OCI-LY3 (cell line): ENCODE measurements around the gene ACSF2.
"Not testable (repeated sequence)": the region's sequence is repeated elsewhere in the genome, so short reads cannot be mapped to it uniquely, and the experiment has no call there.

ENCODE experiments used
- H2AFZ ChIP-seq: fragments of 200-600, 300-600 bp; shearing (Covaris generic); 2 replicates; pipeline ENCODE4 v1.6.0; 2014; ENCODE audit warnings: antibody characterized with exemption, low read depth, low read length
- H3K27ac ChIP-seq: fragments of 200-600, 300-600 bp; sonication (generic); 2 replicates; pipeline ENCODE4 v1.5.1; 2014; ENCODE audit warnings: mild to moderate bottlenecking, low read length, moderate library complexity, mixed read lengths
- H3K27me3 ChIP-seq: fragments of 200-600, 300-600 bp; sonication (generic); 2 replicates; pipeline ENCODE4 v1.6.1; 2014; ENCODE audit warnings: low read depth, low read length, mixed read lengths
- H3K36me3 ChIP-seq: fragments of 200-600, 300-600 bp; sonication (generic); replicated peaks from 2 replicates; pipeline ENCODE3; 2014; ENCODE audit warnings: low read depth, low read length, mixed read lengths
- H3K4me1 ChIP-seq: fragments of 300-600, 200-600 bp; sonication (generic); 2 replicates; pipeline ENCODE4 v1.6.1; 2014; ENCODE audit warnings: low read length, mixed read lengths
- H3K4me2 ChIP-seq: fragments of 200-600, 300-600 bp; sonication (generic); 2 replicates; pipeline ENCODE4 v1.6.1; 2014; ENCODE audit warnings: low read length, mixed read lengths
- H3K4me3 ChIP-seq: fragments of 300-600, 200-600 bp; sonication (generic); 2 replicates; pipeline ENCODE4 v1.5.1; 2014; ENCODE audit warnings: antibody characterized with exemption, mild to moderate bottlenecking, low read length, moderate library complexity
- H3K79me2 ChIP-seq: fragments of 300-600, 200-600 bp; shearing (Covaris generic); 2 replicates; pipeline ENCODE4 v1.6.1; 2014; ENCODE audit warnings: mild to moderate bottlenecking, low read length, mixed read lengths
- H3K9ac ChIP-seq: fragments of 300-600, 200-600 bp; shearing (Covaris generic); 2 replicates; pipeline ENCODE4 v1.6.0; 2014; ENCODE audit warnings: mild to moderate bottlenecking, low read length, moderate library complexity
- H3K9me3 ChIP-seq: fragments of 200-600, 300-600 bp; shearing (Covaris generic); 2 replicates; pipeline ENCODE4 v1.6.1; 2014; ENCODE audit warnings: low read length, mixed read lengths; ENCODE audit not compliant: insufficient read depth
- H4K20me1 ChIP-seq: fragments of 200-600, 300-600 bp; sonication (generic); 2 replicates; pipeline ENCODE4 v1.6.1; 2016; ENCODE audit warnings: low read length, mixed read lengths; ENCODE audit not compliant: insufficient read depth
- EZH2phosphoT487 ChIP-seq: fragments of 200-600 bp; shearing (Covaris generic); IDR thresholded peaks from 2 replicates; pipeline ENCODE4 v1.6.1; 2018; ENCODE audit warnings: antibody characterized with exemption, mixed run types, low read depth
- TF ChIP-seq, protein P1 (sequence below): fragments of 200-600, 300-600 bp; sonication (generic); IDR thresholded peaks from 2 replicates; pipeline ENCODE4 v1.5.1; 2014; ENCODE audit warnings: antibody characterized with exemption, low read length, low read depth

The ACSF2 gene

DNA sequence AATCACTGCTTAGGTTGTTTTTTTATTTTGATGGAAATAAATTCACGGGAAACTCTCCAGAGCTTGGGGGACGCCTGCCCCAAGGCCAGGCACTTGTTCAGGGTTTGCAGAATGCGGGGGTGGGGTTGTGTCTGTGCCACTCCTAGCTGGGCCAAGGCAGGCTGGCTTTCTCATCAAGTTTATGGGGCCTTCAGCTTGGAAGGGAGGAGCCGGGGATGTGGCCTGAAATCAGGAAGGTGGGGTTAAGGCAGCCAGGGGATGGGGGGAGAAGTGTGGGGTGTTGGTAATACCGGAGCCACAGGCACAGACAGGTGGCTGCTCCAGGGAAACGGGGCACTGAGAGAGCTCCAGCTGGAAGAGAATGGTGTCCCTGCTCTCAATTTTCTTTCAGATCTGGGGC lies 44.4 kb downstream of the ACSF2 start:
- H3K27me3 ChIP-seq, result no peaks in the 10 kb centered on the region
- H3K27ac ChIP-seq, result no peak overlapping the region
- H3K79me2 ChIP-seq, result no peaks in the 10 kb centered on the region
- H2AFZ ChIP-seq, result no peak overlapping the region
- TF ChIP-seq, protein P1, sequence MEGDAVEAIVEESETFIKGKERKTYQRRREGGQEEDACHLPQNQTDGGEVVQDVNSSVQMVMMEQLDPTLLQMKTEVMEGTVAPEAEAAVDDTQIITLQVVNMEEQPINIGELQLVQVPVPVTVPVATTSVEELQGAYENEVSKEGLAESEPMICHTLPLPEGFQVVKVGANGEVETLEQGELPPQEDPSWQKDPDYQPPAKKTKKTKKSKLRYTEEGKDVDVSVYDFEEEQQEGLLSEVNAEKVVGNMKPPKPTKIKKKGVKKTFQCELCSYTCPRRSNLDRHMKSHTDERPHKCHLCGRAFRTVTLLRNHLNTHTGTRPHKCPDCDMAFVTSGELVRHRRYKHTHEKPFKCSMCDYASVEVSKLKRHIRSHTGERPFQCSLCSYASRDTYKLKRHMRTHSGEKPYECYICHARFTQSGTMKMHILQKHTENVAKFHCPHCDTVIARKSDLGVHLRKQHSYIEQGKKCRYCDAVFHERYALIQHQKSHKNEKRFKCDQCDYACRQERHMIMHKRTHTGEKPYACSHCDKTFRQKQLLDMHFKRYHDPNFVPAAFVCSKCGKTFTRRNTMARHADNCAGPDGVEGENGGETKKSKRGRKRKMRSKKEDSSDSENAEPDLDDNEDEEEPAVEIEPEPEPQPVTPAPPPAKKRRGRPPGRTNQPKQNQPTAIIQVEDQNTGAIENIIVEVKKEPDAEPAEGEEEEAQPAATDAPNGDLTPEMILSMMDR, result no peak
- TF ChIP-seq EZH2phosphoT487, result no peak
- no peak overlapping the region for H3K9ac ChIP-seq
- no peaks in the 10 kb centered on the region for H3K9me3 ChIP-seq
- H3K4me2 ChIP-seq, result no peak overlapping the region
- H3K4me1 ChIP-seq, result no peaks in the 10 kb centered on the region
- H3K4me3 ChIP-seq, result no peak overlapping the region
- no peaks in the 10 kb centered on the region for H3K36me3 ChIP-seq
- H4K20me1 ChIP-seq, result no peaks in the 10 kb centered on the region

DNA sequence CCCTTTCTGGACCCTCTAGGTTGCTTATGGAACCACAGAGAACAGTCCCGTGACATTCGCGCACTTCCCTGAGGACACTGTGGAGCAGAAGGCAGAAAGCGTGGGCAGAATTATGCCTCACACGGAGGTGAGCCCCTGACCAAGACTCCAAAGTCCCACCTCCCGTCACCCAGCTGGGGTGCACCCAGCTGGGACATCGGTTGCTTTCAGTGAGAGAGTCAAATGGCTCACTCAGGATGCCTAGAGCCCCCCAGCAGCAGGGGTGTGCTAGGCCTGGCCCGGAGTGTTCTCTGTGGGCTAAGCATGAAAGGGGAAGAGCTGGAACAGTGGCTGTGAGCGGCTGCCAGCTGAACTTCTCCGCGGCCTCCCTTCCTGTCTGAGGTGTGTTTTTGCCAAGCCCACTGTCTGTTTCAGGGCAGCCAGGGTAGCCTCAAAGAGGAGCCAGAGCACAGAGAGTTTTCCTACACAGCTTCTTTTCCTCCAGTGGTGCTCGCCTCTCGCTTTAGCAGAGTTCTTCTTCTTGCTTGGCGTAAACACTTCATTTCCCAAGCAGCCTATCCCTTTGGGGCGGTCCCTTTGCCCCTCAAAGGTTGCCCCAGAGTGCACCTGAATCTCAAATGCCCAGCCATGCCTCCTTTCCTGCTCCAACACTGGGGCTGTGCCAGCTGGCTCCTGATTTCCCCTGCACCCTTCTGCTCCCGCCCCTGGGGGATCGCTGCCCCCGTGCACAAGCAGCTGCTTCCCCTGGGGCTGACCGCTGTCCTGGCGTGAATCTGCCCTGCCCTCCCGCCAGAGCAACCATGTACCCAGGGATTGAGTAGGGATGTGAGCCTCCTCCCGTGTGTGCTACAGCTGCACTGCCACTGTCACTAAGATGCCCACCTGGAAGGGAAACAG lies 45.2 kb downstream of the ACSF2 start:
- no peaks in the 10 kb centered on the region for H3K36me3 ChIP-seq
- H4K20me1 ChIP-seq, result no peaks in the 10 kb centered on the region
- TF ChIP-seq, protein P1, result no peak
- no peak for TF ChIP-seq EZH2phosphoT487
- H3K9me3 ChIP-seq, result no peaks in the 10 kb centered on the region
- H2AFZ ChIP-seq, result no peak overlapping the region
- H3K27ac ChIP-seq, result no peak overlapping the region
- H3K79me2 ChIP-seq, result no peaks in the 10 kb centered on the region
- no peak overlapping the region for H3K9ac ChIP-seq
- no peaks in the 10 kb centered on the region for H3K27me3 ChIP-seq
- H3K4me3 ChIP-seq, result no peak overlapping the region
- no peaks in the 10 kb centered on the region for H3K4me1 ChIP-seq
- no peak overlapping the region for H3K4me2 ChIP-seq

DNA sequence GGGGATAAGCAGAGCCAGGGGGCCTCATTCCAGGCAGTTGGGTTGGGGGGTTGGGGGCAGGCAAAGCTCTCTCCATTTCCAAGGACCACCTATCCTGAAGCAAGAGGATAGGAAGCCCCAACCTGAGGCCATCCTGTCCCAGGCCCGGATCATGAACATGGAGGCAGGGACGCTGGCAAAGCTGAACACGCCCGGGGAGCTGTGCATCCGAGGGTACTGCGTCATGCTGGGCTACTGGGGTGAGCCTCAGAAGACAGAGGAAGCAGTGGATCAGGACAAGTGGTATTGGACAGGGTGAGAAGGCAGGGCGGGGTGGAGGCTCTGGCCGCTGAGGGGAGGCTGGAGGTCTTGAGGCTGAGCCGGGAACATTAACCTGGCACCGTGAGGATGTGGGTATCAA lies 46.3 kb downstream of the ACSF2 start:
- Histone ChIP-seq H2AFZ (no peak overlapping the region), H3K9ac (no peak overlapping the region), H3K79me2 (no peaks in the 10 kb centered on the region), H3K27me3 (no peaks in the 10 kb centered on the region), H3K4me1 (no peaks in the 10 kb centered on the region), H3K9me3 (no peaks in the 10 kb centered on the region), H3K4me3 (no peak overlapping the region), H3K36me3 (no peaks in the 10 kb centered on the region), H3K4me2 (no peak overlapping the region), H3K27ac (no peak overlapping the region), H4K20me1 (no peaks in the 10 kb centered on the region)
- TF ChIP-seq EZH2phosphoT487, result no peak
- TF ChIP-seq, protein P1, result no peak

DNA sequence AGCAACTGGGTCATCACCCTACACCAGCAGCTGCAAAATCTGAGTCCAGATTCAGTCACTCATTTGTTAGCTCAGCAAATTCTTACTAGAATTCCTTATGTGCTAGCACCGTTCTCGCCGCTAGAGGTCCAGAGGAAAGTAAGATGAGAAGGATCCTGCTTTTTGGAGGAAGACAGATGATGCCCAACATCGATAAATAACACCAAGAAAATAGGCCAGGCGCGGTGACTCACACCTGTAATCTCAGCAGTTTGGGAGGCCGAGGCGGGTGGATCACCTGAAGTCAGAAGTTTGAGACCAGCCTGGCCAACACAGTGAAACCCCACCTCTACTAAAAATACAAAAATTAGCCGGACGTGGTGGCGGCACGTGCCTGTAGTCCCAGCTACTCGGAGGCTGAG lies 46.7 kb downstream of the ACSF2 start:
- H3K4me2 ChIP-seq, H3K9me3 ChIP-seq, H3K79me2 ChIP-seq, H3K9ac ChIP-seq, H4K20me1 ChIP-seq, H3K36me3 ChIP-seq, H3K27me3 ChIP-seq, H3K4me1 ChIP-seq, H2AFZ ChIP-seq, H3K27ac ChIP-seq, H3K4me3 ChIP-seq: not testable (repeated sequence)
